ENCODE measurements around the gene WWOX.
"Not testable (repeated sequence)": the region's sequence is repeated elsewhere in the genome, so short reads cannot be mapped to it uniquely, and the experiment has no call there.

The WWOX gene

GRCh38 chr16:78507576-78507975 lies 408.1 kb downstream of the WWOX start:
- no peak for DNase-seq

DNA sequence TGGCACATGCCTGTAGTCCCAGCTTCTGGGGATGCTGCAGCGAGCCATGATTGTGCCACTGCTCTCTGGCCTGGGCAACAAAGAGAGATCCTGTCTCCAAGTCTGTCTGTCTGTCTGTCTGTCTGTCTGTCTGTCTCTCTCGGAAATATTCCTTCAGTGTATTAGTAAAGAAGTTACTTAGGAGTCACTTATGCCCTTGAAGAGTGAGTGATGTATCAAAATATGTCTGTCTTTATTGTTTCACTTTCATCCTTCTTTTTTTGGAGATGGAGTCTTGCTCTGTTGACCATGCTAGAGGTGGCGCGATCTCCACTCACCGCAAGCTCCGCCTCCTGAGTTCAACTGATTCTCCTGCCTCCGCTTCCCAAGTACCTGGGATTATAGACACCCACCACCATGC lies 410.5 kb downstream of the WWOX start:
- no peak for DNase-seq

DNA sequence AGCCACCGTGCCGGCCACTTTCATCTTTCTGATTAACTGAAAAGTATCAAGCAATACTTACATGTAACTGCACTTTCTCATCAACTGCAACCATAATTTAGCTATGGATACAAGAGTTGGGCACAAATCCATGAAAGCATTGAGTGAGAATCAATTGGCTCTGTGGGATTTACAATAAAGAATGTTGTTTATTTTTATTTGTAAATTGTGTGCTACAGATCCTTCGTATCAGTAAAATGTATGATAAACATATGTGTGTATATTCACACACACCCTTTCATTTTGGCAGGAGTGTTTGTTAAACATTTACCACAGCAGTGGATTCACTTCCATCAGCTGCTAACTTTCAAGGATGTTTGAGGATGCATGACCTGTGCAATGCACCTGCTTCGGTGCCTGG lies 411.0 kb downstream of the WWOX start:
- no peak for DNase-seq

DNA sequence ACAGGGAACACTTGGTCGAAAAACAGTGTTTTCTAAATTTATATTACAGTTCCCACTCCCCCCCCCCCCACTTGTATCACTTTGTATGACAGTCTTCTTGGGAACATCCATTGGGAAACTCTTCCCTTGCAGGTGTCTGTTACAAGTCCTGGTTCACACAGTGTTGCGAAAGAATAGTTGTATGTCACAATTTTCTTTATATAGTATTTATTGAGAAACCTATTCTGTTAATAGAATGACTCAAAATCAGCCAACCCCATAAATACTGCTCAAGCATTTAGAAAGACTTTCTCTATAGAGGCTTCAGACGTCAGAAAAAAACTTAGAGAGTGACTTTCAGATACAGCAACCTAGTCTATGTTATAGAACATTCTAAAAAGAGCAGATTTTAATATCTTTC lies 414.4 kb downstream of the WWOX start:
- DNase-seq = no peak

DNA sequence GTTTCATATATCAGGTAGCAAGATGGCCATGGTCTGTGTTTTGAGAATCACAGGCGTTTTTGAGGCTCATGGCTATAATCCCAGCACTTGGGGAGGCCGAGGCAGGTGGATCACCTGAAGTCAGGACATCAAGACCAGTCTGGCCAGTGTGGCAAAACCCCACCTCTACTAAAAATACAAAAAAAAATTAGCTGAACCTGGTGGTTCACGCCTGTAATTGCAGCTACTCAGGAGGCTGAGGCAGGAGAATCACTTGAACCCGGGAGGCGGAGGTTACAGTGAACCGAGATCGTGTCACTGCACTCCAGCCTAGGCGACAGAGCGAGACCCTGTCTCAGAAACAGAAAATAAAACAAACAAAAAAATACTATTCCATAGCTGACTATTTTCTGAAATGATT lies 415.4 kb downstream of the WWOX start:
- not testable (repeated sequence) for DNase-seq

DNA sequence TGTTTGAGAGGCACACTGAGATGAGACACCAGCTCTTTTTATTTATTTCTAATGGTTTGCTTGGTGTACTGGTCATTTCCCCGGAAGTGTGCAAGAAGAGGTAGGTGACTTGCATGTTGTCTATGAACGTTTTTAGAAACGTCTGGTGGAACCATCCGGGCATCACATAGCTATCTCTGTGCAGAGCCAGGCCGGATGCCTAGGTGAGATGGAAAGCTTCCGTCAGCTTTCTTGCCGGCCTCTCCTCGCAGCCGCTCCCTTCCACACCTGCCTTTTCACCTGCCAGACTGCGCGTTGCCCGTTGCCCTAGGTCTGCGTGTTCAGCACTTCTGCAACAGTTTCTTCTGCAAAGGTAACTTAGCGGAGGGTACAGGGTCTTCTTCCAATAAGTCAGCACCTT lies 416.0 kb downstream of the WWOX start:
- DNase-seq = no peak

- no peak for DNase-seq
These were observed 416.7 kb downstream of the WWOX start for GRCh38 chr16:78516006-78516736.

DNA sequence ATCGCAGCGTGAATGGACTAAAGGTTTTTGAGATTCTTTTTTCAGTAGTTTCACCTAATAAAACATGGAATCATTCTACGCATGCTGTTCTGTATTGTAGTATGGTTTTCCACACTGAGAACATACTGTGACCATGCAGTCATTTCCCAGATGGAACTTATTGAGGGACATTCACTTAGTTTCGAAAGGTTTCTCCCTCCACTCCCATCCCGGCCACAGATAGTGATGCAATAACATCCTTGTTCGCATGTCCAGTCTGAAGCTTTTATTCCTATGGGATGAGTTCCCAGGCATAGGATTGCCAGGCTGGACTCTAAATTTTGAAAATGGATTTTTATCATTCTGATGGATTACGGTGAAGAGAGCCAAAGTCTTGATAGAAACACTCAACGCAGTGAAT lies 420.4 kb downstream of the WWOX start:
- DNase-seq = no peak

DNA sequence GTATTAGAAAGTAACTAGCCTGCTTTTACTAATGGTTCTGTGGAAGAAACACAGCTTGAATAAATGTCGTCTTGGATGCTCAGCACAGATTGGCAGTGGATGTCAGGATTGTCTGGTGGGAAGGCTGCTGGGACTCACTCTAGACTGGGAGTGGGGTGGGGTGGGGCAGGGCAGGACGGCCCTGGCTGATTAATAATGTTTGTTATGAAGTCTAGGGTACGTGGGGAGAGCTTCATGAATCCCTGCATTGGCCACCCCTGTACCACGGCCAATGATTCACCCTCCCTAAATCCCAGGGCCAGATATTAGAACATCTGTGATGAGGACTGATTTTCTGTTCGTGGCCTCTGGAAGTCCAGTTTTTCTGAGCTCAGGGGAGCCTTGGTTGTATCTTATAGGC lies 421.0 kb downstream of the WWOX start:
- DNase-seq = no peak

DNA sequence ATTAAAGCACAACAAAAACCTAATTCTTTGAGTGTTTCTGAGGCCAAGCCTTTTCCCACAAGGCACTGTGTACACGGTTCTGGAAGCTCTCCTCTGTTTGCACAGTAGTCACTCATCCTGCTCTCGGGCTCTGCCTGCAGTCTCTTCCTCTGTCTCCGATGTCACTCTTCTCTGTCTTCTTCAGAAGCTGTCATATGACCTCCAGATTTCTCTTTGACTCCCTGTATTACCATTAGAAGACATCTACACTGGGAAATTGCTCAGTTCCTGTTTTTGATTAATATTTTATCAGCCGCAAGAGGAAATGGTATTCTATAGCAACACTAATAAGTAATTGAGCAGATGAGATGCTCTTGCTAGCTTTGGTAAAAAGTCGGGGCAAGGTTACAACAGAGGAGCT lies 422.9 kb downstream of the WWOX start:
- DNase-seq = no peak

- no peak for DNase-seq
These were observed 423.9 kb downstream of the WWOX start for GRCh38 chr16:78523212-78523985.

DNA sequence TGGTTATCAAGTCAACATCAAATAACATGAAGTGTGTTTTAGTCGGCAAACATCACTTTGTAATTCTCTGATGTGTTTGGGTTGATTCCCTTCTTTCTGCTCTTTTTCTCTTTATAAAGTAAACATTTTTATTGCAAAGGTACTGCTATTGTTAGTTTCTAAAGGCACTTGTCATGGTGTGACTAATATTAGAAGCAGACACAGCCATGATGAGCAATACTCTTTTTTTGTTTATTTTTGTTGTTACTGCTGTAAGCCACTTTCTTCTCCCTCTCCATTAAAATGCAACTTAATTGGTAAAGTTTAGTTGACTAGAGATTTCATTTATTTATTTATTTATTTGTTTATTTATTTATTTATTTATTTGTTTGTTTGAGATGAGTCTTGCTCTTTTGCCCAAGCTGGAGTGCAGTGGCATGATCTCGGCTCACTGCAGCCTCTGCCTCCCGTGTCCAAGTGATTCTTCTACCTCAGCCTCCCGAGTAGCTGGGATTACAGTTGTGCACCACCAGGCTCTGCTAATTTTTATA lies 424.7 kb downstream of the WWOX start:
- peak; percentile 19 for DNase-seq

DNA sequence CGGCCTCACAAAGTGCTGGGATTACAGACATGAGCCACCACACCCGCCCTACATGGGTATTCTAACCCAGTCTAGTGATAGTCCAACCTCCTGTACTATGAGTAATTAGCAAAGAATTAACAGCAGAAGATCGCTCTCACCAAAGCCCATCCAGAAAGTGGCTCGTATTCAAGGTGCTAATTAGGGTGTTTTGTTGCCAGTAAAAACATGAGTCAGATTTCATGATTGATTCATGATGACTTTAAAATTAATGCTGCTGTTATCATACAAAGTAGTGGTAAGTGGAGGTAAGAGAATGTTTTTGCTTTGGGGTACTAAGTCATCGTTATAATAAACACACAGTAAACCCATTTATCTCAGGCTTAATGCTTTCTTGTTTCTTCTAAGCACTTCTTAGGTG lies 428.8 kb downstream of the WWOX start:
- no peak for DNase-seq

DNA sequence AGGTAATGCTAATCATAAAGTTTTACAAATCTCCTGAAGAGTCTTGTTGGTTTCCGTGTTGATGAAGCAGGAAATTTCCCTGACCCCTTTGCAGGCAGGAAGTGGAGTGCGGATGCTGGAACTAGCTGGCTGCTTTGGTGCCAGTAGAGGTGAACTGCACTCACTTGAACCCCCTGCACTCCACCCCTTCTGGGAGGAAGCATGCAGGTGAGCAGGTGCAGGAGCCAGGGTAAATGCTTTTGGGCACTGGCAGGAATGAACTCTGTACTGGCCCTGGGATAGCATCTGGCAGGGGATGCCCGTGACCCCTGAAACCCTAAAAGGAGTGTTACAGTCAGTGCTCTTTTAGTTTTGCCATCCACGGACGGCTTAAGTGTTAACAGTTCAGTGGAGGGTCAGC lies 430.4 kb downstream of the WWOX start:
- DNase-seq = no peak

- no peak for DNase-seq
These were observed 430.8 kb downstream of the WWOX start for GRCh38 chr16:78530283-78530682.

GRCh38 chr16:78535098-78535497 lies 435.6 kb downstream of the WWOX start:
- DNase-seq = no peak

DNA sequence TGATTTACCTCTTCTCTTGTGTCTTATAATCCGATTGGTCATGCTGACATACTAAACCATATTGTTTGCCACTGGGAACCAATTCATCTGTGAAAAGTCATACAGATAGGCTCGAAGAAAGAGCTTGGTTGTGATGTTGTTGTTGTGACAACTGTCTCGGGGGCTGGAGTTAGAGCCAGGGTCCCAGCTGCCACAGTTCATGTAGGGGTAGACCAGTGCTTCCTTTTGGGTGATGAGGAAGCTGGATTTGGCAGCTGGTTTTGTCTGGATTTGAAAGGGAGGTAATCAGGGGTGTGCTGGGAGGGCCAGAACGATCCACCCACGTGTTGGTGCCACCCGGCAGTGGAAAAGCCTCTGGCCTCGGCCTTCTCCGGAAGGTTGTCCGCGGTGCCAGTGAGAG lies 438.1 kb downstream of the WWOX start:
- DNase-seq = no peak

GRCh38 chr16:78538292-78538691 lies 438.8 kb downstream of the WWOX start:
- DNase-seq = no peak

GRCh38 chr16:78538919-78539318 lies 439.5 kb downstream of the WWOX start:
- no peak for DNase-seq

DNA sequence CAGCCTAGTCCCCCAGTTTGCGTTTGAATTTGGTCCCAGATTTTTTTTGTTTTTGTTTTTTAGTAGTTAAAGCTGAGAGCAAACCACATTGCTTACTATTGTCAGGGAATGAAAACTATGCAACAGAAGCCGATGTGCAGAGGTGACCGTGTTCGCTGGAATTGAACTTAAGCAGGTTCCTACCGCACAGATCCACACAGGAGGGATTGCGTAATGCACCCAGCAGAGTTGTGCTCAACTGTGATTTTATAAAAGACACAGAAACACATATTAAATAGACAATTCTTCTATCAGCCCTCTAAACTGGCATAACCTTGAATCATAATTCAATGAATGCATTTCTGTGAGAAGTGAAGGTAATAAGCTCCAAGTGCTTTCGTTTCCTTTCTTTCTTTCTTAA lies 443.0 kb downstream of the WWOX start:
- DNase-seq = no peak

GRCh38 chr16:78543023-78543422 lies 443.6 kb downstream of the WWOX start:
- no peak for DNase-seq

GRCh38 chr16:78549366-78549765 lies 449.9 kb downstream of the WWOX start:
- DNase-seq = no peak

GRCh38 chr16:78551487-78552085 lies 452.1 kb downstream of the WWOX start:
- DNase-seq = peak; percentile 79

DNA sequence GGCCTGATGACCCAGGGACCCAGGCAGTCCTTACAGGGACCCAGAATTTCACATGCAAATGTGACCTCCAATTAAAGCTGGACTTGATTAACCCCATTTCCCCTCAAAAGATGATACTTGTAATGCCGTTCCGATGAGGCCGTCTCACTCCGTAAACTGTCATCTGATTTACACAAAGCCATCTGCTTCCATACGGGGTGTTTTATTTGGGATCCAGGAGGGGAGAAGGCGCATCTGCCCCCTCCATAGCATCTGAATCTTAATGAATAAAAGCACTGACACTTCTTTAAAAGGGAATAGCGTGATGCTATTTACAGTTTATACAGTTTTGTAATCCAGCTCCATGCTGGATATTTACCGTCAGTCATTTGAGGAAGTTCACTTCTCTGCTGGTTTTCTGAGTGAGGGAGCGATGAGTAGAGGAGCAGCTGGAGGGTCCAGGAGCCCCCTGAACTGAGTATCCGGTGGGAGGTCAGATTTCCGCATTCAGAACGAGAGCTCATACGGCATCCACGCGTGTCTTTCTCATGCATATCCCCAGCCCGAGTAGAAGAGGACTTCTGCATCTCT lies 452.7 kb downstream of the WWOX start:
- DNase-seq = no peak
